ENCODE measurements around the gene GPATCH3.
"Not testable (repeated sequence)": the region's sequence is repeated elsewhere in the genome, so short reads cannot be mapped to it uniquely, and the experiment has no call there.

Gene GPATCH3

DNA sequence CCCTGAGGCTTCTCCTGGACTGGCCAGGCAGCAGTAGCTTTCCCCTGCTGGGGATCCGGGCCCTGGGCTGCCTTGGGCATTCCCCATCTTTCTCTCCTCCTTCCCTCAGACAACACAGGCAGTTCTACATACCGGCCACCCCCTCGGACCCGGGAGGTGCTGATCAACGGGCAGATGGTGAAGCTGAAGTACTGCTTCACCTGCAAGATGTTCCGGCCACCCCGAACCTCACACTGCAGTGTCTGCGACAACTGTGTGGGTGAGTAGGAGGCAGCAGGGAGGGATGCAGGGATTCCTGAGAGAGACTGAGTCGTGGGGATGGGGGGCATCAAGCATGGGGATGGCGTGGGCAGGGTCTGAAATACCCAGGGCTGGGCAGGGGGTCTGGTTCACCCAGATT, 51.8 kb downstream of the GPATCH3 start:
- Mint-ChIP-seq H3K4me1 (ENCODE audit: low read depth) (peaks cover 5% of the 10 kb centered on the region), H3K4me3 (no peak overlapping the region), H3K9me3 (no peaks in the 10 kb centered on the region), H3K36me3 (ENCODE audit: low read depth) (peaks cover 71% of the 10 kb centered on the region), H3K27me3 (no peaks in the 10 kb centered on the region), H3K27ac (no peak overlapping the region)

DNA sequence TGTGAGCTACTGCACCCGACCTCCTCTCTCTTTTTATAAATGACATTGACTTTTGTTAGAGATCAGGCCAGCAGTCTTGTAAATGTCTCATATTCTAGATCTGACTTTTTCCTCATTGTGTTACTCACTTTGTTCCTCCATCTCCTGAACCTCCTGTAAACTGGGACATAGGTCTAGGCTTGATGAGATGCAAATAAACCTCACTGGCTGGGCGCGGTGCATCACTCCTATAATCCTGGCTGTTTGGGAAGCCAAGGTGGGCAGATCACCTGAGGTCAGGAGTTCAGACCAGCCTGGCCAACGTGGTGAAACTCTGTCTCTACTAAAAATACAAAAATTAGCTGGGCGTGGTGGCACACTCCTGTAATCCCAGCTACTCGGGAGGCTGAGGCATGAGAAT, 52.4 kb downstream of the GPATCH3 start:
- not testable (repeated sequence) for H3K4me1 Mint-ChIP-seq (ENCODE audit: low read depth); H3K27ac Mint-ChIP-seq; H3K27me3 Mint-ChIP-seq; H3K9me3 Mint-ChIP-seq; H3K4me3 Mint-ChIP-seq
- H3K36me3 Mint-ChIP-seq (ENCODE audit: low read depth), result peaks cover 67% of the 10 kb centered on the region

DNA sequence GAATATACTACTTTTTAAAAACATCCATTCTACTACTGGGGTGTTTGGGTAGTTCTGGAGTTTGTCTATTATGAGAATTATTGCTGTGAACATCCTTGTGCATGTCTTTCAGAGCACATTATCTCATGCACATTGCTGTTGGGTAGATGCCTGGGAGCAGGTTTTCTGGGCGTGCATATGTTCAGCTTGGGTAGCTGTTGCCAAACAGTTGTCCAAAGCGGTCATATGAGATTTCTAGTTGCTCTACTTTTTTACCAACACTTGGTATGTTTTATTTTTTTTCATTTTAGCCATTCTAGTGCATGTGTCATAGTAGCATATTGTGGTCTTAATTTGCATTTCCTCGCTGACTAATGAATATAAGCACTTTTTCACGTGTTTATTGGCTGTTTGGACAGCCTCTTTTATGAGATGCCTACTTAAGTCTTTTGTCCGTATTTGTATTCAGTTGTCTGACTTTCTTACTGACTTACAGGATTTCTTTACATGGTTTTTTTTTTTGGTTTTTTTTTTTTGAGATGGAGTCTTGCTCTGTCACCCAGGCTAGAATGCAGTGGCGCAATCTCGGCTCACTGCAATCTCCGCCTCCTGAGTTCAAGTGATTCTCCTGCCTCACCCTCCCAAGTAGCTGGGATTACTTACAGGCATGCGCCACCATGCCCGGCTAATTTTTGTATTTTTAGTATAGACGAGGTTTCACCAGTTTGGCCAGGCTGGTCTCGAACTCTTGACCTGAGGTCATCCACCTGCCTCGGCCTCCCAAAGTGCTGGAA, 55.7 kb downstream of the GPATCH3 start:
- H3K36me3 Mint-ChIP-seq (ENCODE audit: low read depth), result peaks cover 49% of the 10 kb centered on the region
- peaks cover 5% of the 10 kb centered on the region for H3K4me1 Mint-ChIP-seq (ENCODE audit: low read depth)
- H3K27ac Mint-ChIP-seq, result no peak overlapping the region
- H3K4me3 Mint-ChIP-seq, result no peak overlapping the region
- H3K27me3 Mint-ChIP-seq, result no peaks in the 10 kb centered on the region
- no peaks in the 10 kb centered on the region for H3K9me3 Mint-ChIP-seq

Measured in stimulated activated naive CD8-positive, alpha-beta T cell treated with anti-CD3 and anti-CD28 coated beads, Interleukin-15, Interleukin-2, amounts not matched to agents 100 ng/mL and 50 ng/mL, for 24 hours (primary cell).